Hindlimb muscle (tissue), 1 donor: ENCODE results near the gene ELOVL2. TPM values are rescaled to one million over a fixed set of nuclear protein-coding genes. Genes with fewer than 3 reads are reported as not detected.
"Not testable (repeated sequence)": the region's sequence is repeated elsewhere in the genome, so short reads cannot be mapped to it uniquely, and the experiment has no call there.

Source experiments
- DNase-seq: peaks from one replicate; pipeline ENCODE4 v3.0.0-alpha.2; 2013
- polyA plus RNA-seq: library from polyadenylated mRNA; unstranded; fragments of 120-200 nt; gene quantifications from one replicate; pipeline ENCODE4 v1.2.1, GENCODE V29; 2013; ENCODE audit not compliant: insufficient read length

ELOVL2 gene
- polyA plus RNA-seq, 1 donor, result 2.1 TPM

DNA sequence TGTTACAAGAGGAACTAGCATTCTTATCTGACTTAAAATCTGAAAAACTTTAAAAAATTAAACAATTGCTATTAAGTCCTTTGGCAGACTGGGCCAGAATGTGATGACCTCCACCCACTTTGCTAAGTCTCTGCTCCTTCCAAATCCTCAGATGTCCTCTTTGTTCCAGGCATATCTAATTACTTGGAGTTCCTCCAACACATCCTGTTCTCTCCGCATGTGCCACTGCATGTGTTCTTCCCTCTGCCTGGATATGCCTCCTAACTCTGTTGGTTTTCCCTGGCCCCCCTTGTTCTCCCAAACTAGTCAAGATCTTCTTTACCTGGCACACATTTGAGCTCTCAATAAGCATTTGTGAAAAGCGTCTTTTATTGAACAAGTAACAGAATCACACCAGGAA, 23.1 kb downstream of the ELOVL2 start:
- DNase-seq, result no peak

DNA sequence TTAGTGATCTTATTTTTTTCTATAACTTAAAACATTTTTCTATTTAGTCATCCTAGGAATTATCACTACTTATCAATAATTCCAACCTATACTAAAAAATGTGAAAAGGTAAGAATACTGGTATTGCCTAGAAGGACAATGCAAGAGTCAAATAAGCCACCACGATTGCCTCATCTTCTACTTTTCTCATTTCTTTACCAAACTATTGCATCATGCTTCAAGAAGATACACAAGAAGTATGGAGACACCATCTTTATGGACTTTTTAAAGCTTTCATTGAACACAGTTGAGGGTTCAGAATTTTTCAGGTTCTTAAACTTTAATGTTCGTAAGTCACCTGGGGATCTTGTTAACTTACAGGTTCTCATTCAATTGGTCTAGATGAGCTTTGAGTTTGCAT, 25.9 kb downstream of the ELOVL2 start:
- no peak for DNase-seq

DNA sequence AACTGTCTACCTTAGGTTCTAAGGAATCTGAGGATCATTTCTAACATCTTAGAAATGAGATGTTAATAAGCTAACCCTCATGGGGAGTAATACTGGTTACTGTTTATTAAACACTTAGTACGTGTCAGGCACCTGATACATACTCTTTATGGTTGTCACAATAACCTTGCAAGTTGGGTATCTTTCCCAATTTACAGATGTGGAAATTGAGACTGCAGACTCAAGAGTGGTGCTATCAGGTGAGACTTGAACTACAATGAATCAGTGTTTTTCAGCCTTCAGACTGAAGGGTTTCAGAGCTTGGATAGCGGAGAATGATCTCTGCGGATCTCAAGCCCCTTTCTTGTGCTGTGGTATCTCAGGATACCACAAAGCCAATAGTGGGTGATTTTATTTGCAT, 27.0 kb downstream of the ELOVL2 start:
- no peak for DNase-seq

DNA sequence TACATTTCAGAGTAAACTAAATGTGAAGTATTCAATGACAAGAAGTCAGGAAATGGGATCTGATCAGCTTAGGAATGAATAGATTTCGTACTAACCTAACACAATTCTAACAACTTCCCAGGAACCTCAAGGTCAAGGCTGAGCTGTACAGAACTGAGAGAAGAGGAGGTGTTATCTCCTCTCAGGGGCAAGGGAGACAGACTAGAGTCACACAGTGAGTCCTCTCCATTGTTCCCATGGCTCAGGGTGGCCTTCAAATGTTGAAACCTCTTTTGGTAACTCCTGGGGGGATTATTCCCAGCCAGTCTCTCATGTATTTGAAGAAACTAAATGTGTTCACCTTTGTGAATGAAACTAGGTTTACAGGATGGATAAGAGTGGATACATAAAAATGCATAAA, 27.7 kb downstream of the ELOVL2 start:
- DNase-seq, result no peak

DNA sequence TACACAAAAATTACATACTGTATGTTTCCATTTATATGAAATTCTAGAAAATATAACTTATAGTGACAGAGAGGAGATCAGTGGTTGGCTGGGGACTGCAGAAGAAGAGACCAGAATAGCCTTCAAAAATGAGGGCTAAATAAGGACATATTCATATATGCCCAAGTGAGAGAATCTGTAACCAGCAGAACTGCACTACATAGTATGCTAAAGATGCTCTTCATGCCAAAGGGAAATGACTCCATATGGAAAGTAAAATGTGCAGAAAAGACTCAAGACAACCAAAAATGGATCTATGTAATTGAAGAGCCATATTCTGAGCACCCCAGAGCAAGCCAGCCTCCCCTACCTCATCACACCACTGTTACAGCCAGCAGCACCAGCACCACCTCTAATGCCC, 29.0 kb downstream of the ELOVL2 start:
- DNase-seq, result no peak

DNA sequence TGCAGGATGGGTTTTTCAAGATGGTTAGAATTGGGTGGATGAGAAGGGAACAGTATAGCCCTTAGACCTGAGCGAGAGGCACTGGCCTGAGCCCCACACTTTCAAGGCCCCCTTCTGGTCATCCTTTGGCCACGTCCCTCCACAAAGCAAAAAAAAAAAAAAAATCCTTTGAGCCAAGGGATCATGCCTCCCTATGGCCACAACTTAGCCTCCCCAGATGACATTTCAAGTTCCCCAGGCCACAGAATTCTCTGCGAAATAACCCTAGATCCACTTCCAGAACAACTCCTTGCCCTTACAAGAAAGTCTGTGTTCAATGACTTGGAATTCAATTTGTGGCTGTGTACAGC, 30.4 kb downstream of the ELOVL2 start:
- no peak for DNase-seq

- no peak for DNase-seq
These were observed 31.0 kb downstream of the ELOVL2 start for GRCh38 chr6:11012976-11013720.

DNA sequence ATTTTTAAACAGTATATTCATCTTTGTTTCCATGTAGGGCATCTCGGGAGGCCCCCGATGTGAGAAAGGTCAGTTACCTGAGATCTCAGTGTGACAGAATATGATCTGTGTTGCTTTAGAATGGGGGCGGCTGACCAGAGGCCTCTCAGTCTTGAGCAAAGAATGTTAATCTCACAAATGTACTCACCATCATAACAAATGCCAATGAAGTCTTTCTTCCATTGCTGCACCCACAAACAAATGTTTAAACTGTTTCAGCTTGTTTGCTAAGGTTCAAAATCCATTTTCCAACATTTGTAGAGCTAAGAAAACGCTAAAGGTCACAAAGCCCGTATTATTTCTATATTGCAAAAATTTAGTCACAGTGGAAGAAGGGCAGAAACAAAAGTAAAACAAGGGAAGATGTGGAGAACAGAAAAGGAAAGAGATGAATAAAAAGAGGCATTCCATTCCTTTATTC, 31.8 kb downstream of the ELOVL2 start:
- DNase-seq, result no peak

GRCh38 chr6:11011787-11012234, 32.3 kb downstream of the ELOVL2 start:
- no peak for DNase-seq

DNA sequence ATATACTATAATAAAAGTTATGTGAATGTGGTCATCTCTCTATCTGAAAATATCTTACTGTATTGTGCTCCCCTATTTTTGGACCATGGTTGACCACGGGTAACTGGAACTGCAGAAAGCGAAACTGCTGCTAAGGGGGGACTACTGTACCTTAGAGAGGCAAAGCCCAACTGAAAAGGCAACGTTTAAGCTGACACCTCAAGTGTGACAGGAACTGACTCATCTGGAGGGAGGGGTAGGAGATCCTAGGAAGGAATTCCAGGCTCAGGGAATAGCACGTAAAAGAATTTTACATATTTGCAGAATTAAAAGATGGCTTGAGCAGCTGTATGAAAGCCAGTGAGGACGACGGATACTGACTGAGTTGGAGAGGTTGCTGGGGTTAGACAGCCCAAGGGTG, 34.8 kb downstream of the ELOVL2 start:
- DNase-seq, result no peak

GRCh38 chr6:11008821-11009220, 35.3 kb downstream of the ELOVL2 start:
- DNase-seq, result no peak

DNA sequence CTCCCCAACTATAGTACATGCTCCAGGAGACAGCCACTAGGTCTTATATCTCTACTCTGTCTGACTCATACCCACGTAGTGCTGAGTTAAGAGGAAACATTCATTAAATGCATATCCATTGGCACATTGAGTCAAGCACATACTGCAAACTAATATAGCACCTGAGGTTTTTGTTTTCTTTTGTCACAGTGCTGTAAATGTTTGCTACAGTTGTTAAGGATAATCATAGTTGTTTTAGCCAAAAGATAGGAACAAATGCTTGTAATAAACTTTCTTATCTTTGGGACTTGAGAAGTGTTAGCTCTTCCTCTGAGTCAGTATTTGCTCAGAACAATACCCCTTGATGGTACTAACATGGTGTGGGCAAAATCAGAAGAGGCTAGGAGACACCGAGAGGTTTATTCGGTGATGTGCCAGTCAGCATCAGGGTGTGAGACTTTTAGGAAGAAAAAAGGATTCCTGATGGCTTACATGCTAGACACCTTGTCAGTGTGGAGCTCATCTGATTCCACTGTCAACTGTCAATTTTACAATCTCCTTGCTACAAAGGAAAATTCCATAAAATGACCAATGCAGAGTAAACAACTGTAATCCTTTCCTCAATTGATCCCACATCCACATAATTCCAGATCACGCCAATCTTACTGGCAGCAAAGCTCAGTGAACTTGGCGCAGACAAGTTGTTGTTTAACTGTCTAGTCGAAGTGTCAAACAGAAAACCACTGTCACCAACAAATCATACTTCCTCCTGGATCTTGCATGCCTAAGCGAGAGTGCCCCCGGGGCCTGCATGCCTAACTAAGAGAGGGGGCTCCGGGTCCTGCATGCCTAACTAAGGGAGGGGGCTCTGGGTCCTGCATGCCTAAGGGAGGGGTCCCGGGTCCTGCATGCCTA, 36.1 kb downstream of the ELOVL2 start:
- DNase-seq, result no peak

GRCh38 chr6:11006061-11006460, 38.0 kb downstream of the ELOVL2 start:
- no peak for DNase-seq

DNA sequence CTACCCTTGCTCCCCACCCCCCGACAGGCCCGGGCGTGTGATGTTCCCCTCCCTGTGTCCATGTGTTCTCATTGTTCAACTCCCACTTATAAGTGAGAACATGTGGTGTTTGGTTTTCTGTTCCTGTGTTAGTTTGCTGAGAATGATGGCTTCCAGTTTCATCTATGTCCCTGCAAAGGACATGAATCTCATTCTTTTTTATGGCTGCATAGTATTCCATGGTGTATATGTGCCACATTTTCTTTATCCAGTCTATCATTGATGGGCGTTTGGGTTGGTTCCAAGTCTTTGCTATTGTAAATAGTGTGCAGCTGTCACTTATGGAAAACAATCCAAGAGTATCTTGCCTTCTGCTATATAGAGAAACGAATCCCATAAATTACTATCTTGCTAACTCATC, 40.8 kb downstream of the ELOVL2 start:
- DNase-seq, result not testable (repeated sequence)

DNA sequence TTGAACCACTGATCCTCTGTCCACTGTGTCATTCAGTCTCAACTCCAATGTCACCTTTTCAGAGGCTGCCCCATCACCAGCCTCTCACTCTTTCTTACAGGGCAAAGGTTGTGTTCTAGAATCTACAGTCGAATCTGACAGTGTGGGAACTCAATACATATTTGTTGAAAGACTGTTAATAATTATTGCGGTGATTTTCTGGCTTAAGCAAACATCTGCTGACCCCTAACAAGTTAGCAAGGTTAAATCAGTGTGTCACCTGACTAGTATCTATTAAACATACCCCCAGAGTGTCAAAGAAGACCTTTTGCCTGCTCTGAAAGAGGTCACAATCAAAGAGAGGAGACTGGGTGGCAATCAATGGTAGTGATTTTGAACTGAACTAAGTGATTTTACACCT, 41.9 kb downstream of the ELOVL2 start:
- no peak for DNase-seq

DNA sequence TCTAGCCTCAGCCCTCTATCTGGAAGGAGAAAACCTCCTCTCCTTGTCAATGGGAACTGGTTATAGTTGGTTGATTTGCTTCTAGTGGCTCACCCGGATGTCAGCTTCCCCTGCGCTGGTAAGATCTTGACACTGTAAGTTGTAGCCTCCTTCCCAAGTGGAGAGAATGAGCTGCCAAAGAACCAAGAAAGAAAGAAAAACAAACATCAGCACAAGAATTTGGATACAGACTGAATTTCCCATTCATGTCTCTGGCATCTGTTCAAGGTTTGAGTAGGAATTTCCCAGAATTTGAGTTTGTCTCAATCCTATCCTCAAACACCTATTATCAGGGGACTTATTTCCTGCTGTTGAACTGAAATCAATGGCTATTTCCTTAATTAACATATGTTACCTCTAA, 44.1 kb downstream of the ELOVL2 start:
- peak; percentile 32 for DNase-seq

DNA sequence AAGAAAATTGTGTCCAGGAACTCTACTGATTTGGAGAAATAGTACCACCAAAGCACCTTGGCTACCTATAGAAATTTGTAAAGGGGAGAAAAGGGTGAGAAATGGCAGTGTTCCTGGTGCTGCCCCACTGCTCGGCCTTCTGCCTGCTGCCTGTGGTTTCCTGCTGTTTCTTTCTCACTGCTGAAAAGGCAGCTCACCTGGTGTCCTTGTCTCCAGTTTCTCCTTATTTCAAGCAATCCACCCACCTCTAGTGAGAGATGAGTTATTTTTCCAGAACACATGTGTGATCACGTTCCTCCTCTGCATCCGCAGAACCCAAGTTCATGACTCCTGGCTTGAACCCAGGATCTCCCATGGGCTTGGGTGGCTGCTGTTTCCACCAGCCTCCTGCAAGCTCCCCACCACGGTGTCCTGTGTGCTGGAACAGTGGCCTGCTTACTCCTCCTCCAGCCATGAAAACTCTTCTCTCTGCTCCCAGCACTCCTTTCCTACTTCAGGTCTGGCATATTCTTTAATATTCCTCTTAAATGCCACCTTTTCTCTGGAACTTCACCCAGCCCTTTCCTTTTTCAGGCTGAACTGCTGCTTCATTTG, 48.9 kb downstream of the ELOVL2 start:
- no peak for DNase-seq

DNA sequence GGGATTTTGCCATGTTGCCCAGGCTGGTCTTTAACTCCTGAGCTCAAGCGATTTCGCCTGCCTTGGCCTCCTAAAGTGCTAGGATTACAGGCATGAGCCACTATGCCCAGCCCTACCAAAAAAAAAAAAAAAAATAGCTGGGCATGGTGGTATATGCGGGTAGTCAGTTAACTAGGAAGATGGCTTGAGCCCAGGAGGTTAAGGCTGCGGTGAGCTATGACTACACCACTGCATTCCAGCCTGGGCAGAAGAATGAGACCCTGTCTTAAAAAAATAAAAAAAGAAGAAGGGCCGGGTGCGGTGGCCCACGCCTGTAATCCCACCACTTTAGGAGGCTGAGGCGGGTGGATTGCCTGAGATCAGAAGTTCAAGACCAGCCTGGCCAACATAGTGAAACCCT, 50.2 kb downstream of the ELOVL2 start:
- no peak for DNase-seq

GRCh38 chr6:10991115-10991514, 53.0 kb downstream of the ELOVL2 start:
- DNase-seq, result no peak

- no peak for DNase-seq
These were observed 54.5 kb downstream of the ELOVL2 start for GRCh38 chr6:10989587-10989986.

- not testable (repeated sequence) for DNase-seq
These were observed 59.1 kb downstream of the ELOVL2 start for GRCh38 chr6:10984959-10985358.

DNA sequence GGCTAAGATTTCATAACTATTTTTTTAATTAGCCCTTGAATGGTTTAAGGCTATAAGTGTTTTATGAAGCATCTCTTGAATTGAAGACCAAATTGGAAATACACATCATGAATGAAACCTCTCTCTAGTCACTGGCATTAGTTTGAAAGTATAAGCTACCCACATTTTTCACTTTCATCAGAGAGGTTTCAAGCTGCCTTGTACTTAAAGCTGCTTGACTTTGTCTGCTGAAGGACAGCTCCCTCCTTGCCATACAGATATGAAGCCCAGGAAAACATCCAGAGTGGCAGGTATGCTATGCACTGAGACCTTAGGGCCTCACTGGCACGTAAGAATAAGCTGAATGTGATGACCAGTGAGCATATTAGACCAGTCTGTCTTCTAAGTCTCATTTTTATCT, 62.7 kb downstream of the ELOVL2 start:
- no peak for DNase-seq

DNA sequence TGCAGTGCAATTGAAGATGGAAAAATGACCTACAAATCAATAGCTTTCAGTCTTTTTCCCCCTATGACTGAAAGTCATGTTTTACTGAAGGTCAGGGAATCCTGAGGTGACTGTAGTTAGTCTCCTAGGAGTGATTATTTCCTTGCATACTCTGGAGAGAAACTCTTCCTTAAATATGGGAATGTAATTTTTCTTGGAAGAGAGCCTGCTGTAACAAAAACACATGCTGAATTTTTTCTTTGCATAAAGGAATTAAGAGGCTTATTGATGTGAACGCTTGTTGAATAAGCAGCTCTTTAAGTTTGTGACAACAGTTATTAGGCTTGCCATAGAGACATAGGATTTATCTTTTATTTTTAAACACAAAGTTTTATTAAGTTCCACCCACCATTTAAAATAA, 64.5 kb downstream of the ELOVL2 start:
- no peak for DNase-seq
